COLO829 (cell line): ENCODE results near the gene EDN3.

Experiments
- DNase-seq: peaks from one replicate; pipeline ENCODE4 v3.0.0; 2012; ENCODE audit warnings: low spot score

Gene EDN3

DNA sequence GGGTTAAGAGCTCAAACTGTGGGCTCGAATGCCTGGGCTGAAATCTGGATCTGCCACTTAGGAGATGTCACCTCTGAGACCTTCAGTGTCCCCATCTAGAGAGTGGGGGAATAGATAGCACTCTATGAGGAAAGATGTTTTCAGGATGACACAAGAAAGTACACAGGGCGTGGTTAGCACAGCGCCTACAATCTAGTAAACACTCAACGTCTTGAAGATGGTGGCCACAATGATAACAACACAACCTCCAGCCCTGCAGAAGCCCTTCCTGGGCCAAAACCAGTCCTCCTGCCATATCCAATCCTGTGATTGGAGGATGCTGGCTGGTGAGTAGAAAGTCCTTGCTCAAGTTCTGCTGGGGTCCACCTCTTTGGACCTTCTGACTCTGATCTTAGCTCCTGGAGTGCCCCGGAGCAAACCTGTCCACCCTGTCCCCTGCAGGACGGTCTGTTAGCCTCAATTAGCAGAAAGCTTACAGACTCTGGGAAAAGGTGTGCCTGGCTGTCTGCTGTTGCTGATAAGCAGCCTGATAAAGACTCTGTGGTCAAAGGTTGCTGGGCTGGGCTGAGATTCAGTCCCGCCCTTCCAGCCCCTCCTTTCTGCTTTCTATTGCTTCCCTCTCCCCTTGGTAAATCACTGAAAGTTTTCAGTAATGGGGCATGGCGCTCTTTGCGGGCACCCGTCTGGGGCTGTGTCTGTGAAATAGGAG is 8.2 kb downstream of the EDN3 start:
- DNase-seq = no peak

GRCh38 chr20:59309218-59309617 is 8.8 kb downstream of the EDN3 start:
- DNase-seq = no peak

DNA sequence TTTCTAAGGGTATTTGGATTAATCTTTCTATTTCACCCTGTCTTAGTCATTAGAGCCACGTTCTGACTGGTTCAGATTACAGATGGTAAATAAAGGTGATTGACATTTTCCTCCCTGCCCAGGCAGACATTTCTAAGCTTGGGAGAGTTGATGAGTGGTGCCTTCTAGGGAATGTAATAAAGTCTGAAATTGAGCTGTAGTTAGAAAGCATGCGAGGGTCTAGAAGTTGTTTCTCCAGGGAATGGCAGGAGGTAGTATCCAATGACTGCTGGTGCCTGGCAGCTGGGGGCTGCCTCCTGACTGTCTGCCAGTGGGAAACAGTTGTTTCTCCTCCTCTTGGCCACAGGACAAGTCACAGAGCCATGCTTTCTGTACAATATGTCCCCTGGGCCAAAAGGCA is 14.6 kb downstream of the EDN3 start:
- no peak for DNase-seq

- no peak for DNase-seq
Observed at GRCh38 chr20:59316911-59317731, 16.7 kb downstream of the EDN3 start.

GRCh38 chr20:59318201-59318790 is 17.9 kb downstream of the EDN3 start:
- DNase-seq = no peak

DNA sequence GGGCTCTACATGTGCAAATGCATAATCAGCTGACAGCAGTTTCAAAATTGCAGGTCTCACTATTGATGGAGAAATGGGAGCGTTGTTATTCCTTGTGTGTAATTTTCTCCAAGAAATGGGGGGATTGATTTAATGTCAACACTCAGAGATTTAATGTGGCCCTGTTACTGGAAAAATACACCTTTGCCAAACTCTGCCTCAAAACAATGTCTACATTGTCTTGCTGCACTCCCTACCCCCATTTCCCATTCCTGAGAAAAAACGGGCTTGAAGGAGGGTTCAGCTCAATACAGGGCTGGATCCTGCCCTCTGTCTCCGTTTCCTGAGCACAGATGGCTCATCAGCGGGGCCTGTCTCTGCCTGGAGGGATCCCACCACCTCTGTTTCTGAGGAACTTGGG is 18.4 kb downstream of the EDN3 start:
- no peak for DNase-seq

- no peak for DNase-seq
Observed at GRCh38 chr20:59320426-59320825, 20.0 kb downstream of the EDN3 start.

DNA sequence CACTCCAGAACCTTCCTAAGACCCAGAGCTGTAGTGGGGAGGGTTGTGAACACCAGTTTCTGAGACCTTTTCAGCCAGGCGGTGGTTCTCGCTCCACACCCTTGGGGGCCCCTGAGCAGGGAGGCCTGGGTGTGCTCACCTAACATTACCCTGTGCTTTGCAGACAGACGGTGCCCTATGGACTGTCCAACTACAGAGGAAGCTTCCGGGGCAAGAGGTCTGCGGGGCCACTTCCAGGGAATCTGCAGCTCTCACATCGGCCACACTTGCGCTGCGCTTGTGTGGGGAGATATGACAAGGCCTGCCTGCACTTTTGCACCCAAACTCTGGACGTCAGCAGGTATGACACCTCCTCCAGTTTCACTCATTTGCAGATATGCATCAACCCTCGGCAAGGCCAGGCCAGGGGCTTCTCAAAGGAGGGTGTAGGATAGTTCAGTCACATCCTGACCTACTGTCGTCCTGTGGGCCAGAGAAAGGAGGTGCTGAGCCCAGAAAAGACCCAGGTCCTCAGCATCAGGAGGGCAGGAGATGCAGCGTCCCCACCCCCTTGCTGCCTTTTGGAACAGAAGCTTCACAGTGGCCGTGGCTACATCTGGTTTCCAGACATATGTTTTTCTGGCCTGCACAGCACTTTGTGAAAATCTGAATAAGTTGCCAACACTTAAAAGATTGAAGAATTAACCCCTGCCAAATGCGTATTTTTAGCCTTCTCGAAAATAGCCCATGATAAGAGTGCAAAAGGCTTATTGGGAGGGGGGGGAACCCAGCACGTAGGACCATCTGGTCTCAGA is 20.6 kb downstream of the EDN3 start:
- no peak for DNase-seq

GRCh38 chr20:59322081-59322480 is 21.7 kb downstream of the EDN3 start:
- no peak for DNase-seq

- DNase-seq = no peak
Observed at GRCh38 chr20:59322585-59323454, 22.4 kb downstream of the EDN3 start.

- DNase-seq = no peak
Observed at GRCh38 chr20:59323731-59324130, 23.3 kb downstream of the EDN3 start.

- no peak for DNase-seq
Observed at GRCh38 chr20:59324521-59325141, 24.2 kb downstream of the EDN3 start.

DNA sequence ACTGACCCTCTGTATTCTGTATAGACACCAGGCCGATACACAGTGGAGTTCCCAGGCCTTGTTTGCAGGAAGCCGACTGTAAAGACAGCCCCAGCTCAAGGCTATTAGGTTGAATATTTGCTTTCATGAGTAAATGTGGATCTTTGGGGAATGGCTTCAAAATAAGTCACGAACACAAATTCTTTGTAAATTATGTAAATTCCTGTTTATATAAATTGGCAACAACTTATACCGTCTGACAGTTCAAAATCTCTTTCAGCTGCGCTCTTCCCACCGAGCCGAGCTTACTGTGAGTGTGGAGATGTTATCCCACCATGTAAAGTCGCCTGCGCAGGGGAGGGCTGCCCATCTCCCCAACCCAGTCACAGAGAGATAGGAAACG is 24.7 kb downstream of the EDN3 start:
- no peak for DNase-seq

- DNase-seq = no peak
Observed at GRCh38 chr20:59326188-59326587, 25.8 kb downstream of the EDN3 start.

DNA sequence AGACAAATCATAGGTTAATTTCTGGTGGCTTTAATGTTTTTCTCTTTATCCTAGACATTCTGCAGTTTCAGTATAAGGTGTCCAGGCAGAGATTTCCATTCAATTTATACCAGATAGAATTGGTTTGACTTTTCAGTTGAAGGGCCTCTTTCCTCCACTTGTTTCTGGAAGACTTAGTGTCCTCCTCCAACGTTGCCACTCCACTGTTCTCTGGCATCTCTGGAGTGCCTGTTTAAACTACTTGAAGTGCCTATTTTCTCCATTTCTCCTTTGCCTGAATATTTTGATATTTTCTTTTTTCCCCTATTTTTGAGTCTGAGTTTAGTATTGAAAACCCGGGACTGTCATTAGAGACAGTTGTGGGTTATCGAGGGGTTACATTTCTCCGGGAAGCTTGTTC is 27.7 kb downstream of the EDN3 start:
- no peak for DNase-seq

DNA sequence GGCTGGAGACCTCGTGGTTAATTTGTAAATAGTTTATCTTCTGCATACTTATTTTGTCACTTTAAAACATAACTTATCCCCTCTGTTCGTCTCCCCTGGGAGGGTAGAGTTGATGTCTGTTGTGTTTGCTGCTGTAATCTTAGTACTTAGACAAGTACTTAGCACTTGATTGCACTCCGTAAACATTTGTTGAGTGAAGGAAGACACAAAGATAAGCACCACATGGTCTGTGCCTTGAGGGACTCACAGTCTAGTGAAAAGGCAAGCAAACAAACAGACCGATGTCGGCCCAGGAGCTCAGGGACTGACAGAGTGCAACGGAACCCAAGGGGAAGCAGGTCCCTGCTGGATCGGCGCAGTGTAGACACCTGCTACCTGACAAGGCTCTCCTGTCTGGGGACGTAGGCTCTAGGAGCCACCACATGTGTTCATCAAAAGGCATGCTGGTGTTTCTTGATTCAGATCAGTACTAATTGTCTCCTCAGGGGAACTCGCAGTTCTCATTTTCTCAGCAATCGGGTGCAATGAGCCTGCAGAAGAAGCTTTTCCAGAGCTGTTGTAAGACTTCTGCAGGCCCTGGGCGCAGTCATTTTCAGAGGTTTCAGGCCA is 31.4 kb downstream of the EDN3 start:
- DNase-seq = no peak

GRCh38 chr20:59333260-59333845 is 32.9 kb downstream of the EDN3 start:
- DNase-seq = no peak

DNA sequence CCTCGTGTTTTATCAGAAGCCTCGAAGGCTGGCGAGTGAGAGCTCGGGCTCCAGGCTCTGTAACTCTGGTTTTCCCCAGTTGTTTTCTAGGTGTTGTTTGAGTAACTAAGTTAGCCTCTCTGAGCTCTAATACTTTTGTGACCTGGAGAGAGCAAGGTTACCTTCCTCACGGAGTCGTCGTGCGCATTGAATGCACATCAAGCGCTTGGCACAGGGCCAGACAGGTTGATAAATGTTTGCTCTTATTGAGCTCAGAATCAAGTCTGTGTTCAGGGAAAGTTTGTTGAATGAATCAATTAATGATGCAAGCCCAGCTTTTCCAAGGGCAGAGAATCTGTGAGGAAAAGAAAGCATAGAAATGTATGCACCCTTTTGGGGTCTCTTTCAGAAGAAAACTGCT is 33.5 kb downstream of the EDN3 start:
- DNase-seq = no peak

GRCh38 chr20:59334651-59335300 is 34.4 kb downstream of the EDN3 start:
- DNase-seq = no peak

- DNase-seq = no peak
Observed at GRCh38 chr20:59335377-59335776, 35.0 kb downstream of the EDN3 start.
